GM18508 (cell line): Measurements from ENCODE around the gene POLD4.

Experiments used
- ATAC-seq: cut with Tn5 transposase; IDR thresholded peaks from one replicate; pipeline ENCODE4 v1.9.1; 2021; ENCODE audit warnings: moderate number of reproducible peaks; ENCODE audit not compliant: insufficient read depth, unreplicated experiment

POLD4 gene

GRCh38 chr11:67390947-67391303 lies 37.6 kb upstream of the POLD4 start:
- no peak for ATAC-seq

DNA sequence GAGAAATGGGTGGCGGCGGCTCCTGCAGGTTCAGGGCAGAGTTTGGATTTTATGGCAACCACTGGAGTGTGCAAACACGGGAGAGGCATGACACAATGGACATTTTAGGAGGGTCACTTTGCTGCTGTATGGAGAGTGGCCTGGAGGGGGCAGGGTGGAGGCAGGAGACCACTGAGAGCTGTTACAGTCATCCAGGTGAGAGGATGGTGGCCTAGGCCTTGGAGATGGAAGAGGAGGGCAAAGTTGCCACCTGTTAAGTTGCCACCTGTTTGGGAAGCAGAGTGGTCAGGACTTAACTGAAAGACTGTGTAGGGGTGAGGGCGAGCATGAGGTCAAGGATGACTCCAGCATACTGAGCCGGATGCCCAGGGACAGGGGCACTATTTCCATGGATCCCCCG lies 36.1 kb upstream of the POLD4 start:
- ATAC-seq, result no peak

DNA sequence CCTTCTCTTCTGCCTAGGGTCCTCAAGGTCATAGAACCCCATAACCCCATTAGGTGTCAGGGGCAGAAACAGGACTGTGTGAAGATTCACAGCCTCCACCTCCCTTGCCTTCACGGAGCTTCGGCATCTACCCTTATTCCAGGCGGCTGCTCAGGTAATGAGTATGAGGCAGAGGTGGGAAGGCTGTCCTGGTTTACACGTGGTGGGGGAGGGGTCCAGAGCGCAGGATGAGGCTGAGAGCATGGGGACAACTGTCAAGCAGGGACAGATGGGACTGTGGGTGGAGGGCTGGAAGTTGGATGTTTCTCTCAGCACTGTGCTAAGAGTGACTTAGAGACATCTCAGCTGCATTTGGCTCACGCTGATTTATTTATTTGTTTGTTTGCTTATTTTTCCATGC lies 34.2 kb upstream of the POLD4 start:
- ATAC-seq, result no peak

GRCh38 chr11:67387069-67387468 lies 33.7 kb upstream of the POLD4 start:
- no peak for ATAC-seq

- ATAC-seq, result no peak
Measured at GRCh38 chr11:67384851-67385366, 31.6 kb upstream of the POLD4 start.

DNA sequence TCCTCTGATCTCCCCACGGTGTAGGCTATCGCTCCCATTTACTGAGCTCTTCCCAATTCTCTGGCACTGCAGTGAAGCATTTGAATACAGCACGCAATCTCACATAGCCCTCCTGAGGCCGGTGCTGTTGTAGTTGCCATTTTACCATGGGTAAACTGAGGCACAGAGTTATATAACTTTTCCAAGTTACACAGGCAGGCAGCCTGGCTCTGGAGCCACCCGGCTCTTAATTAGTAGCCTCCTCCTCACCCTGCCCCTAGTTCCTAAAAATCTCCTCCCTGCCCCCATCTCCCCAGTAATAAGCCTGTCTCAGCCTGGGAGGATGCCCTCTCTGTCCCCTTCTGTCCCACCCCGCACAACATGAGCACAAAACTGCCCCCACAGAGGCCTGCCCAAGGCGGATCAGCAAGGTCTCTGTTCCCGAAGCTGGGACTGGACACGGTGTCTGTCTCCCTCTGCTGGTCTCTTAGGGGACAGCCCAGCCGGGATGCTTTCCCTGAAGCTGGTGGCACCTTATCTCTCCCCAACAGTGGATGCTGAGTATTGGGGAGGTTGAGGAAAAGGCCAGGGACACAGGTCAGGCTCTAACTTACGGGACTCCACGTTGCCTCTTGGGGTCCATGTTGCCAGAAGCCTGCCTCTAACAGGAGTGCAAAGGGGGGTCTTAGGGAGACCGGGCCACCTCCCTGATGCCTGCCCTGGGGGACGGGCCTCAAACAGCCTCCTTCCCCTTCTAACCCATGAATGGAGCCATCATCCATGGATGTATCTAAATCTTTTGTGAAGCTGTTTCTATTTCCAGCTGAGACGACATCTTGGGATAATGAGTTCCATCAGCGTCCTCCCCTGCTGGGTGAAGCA lies 29.2 kb upstream of the POLD4 start:
- ATAC-seq, result no peak

GRCh38 chr11:67381244-67381972 lies 28.1 kb upstream of the POLD4 start:
- no peak for ATAC-seq

GRCh38 chr11:67379061-67380058 lies 26.0 kb upstream of the POLD4 start:
- no peak for ATAC-seq

DNA sequence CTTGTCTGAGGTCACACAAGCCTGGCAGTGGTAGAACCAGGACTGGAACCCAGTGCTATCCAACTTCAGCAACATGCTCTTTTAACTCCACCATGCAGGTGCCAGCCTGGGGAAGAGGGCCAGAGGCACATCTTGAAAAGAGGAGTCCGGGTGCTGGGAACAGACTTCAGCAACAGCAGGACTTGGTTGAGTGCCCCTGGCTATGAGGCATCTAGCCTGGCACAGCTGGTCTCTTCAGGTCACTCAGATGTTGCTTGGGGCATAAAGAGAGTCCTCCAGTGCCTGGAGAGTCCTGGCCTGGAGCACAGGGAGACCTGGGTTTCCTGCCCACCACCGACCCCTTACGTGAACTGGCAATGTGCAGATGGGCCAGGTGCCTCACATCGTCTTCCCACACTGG lies 25.2 kb upstream of the POLD4 start:
- no peak for ATAC-seq

DNA sequence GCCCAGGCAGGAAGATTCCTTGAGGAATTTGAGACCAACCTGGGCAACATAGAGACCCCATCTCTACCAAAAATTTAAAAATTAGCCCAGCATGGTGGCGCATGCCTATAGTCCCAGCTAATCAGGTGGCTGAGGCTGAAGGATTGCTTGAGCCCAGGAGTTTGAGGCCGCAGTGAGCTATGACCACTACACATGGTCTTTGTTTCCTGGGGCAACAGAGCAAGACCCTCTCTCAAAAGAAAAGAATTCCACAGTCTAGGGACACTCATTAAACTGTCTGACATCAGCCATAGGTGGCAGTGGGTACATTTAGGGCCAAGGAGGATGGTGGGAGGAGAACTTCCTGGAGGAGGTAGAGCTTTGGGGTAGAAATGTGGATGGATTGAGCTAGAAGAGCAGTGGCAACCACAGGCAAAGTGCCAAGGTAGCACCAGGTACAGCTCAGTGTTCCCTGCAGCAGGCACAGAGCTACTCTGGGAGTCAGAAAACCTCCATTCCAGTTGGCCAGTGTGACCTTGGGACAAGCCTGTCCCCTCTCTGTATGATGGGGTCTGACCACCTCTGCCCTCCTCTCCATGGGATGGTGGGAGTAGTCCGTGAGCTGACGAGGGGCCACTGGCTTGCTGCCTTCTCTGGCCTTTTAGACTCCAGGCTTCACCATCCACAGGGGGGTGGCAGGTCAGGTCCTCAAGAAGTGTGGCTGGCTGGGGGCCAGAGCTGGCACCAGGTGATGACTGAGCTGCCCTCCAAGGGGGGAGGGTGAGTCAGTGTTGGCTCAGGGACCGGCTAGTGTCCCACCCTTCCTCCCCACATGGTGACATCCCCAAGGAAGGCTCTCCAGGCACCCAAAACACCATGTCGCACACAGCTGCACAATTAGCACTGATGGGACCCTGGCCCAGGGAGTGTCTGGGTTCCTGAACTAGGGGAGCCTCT lies 23.8 kb upstream of the POLD4 start:
- ATAC-seq, result no peak

- ATAC-seq, result no peak
Measured at GRCh38 chr11:67376063-67376820, 22.9 kb upstream of the POLD4 start.

- ATAC-seq, result no peak
Measured at GRCh38 chr11:67375320-67376055, 22.1 kb upstream of the POLD4 start.

GRCh38 chr11:67374571-67375281 lies 21.4 kb upstream of the POLD4 start:
- ATAC-seq, result no peak

DNA sequence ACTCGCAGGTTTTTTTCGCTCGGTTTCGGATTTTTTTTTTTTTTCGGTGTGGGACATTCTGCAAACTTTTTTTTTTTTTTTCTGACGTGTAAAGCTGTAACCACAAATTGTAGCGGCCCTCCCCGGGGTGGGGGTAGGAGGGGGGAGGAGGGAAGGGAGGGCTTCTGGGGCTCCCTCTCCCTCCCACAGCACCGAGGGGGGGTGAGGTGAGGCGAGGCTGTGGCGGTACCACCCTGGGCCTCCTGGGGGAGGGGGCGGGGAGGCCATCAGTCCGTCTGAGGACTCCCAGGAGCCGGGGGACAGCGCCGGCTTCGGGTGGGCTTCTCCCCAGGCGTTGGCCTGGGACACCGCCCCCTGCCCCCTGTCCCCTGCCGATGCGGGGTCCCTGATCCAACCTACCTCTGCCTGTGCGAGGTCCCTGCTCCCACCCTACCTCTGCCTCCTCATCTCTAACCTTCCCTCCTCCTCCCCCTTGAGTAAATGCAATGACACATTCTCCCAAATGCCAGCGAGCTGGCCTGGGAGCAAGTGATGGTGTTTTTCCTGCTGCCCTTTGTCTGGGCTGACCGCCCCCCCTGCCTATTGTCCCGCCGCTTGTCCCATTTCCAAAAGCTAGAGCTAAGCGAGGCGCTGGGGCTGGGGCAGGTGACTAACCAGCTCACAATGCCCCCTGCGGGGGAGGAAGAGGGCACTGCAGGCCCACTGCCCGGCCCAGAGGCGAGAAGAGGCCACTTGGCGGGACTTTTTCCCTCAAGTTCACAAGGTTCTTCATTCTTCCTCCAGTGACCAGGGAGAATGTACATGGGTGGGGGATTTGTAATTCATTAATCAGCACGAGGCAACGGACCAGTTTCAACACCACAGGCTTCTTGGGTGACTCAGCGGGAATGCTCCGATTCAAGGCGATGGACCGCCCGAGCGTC lies 20.6 kb upstream of the POLD4 start:
- no peak for ATAC-seq

- no peak for ATAC-seq
Measured at GRCh38 chr11:67372993-67373647, 19.8 kb upstream of the POLD4 start, which contains the start of gene CLCF1. Gene CLCF1, minus strand, starts transcription at chr11:67373598. Its CDS starts 59 bp downstream, at chr11:67373539.
